Middle frontal gyrus (tissue), 1 donor: ENCODE data around the gene ADD1.

Experiments
- DNase-seq: peaks from one replicate; pipeline ENCODE4 v3.0.0-alpha.2; 2015; ENCODE audit warnings: low spot score; ENCODE audit errors: extremely low spot score

ADD1 gene

DNA sequence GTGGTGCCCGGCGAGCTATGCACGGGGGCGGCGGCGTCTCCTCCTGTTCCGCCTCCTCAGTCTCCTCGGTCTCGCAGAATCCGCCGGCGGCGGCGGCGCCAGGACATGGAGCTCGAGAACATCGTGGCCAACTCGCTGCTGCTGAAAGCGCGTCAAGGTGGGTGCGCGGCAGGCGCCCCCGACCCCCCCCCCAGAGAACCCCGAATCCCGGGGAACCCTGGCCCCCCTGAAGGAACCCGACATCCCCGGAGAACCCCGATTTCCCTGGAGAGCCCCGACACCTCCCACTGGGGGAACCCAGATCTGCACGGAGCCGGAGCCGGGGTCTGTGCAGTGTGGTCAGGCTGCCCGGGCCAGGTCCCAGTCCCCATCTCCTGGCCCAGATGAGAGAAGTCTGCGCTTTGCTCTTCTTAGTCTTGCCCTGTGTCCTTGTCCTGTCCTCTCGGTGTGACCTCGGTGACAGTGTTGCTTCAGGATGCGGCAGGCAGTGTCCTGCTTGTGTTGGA is 120.4 kb downstream of the ADD1 start:
- DNase-seq: no peak

- no peak for DNase-seq
These were observed 121.1 kb downstream of the ADD1 start for GRCh38 chr4:2964706-2965258.

GRCh38 chr4:2965262-2965661 is 121.6 kb downstream of the ADD1 start:
- DNase-seq: no peak

- no peak for DNase-seq
These were observed 124.7 kb downstream of the ADD1 start for GRCh38 chr4:2968381-2968780.

DNA sequence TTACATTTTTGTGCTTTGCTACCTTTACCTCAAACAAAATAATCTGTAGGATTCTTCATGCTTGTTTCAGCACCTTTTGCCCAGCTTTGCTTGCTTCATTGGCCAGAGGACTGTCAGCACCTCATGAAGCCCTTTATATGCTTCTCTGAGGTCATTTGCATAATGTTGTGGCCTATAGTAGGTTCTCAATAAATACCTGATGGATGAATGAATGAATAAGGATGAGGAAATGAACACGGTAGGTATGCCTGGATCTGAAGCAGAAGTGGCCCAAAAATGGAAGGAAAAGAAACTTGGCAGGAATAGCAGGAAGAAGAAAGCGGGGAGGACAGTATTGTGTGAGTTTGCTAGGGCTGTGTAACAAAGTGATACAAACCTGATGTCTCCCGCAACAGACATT is 127.6 kb downstream of the ADD1 start:
- DNase-seq: no peak

- DNase-seq: peak; percentile 39
These were observed 133.8 kb downstream of the ADD1 start for GRCh38 chr4:2977211-2978088.
